IMR-90 (cell line): ENCODE measurements around the gene SNRNP35.

Experiments used
- BHLHE40 ChIP-seq: fragments of 150-350 bp; IDR thresholded peaks from 2 replicates; pipeline ENCODE4 v1.6.1; 2016; ENCODE audit warnings: mild to moderate bottlenecking, low read depth, low read length
- CEBPB ChIP-seq: IDR thresholded peaks from 2 replicates; pipeline ENCODE4 v1.6.1; 2012; ENCODE audit warnings: low read depth, low read length, improper control_type of control experiment
- CTCF ChIP-seq: conservative IDR thresholded peaks from 2 replicates; pipeline ENCODE4 v1.5.1; 2012; ENCODE audit warnings: mild to moderate bottlenecking, low read depth, low read length, improper control_type of control experiment
- ELK1 ChIP-seq: fragments of 150-350 bp; IDR thresholded peaks from 2 replicates; pipeline ENCODE4 v1.6.1; 2016; ENCODE audit warnings: low read depth, mild to moderate bottlenecking, low read length, moderate library complexity, borderline replicate concordance
- MAFK ChIP-seq: IDR thresholded peaks from 2 replicates; pipeline ENCODE4 v1.6.1; 2012; ENCODE audit warnings: low read depth, low read length, improper control_type of control experiment
- NFE2L2 ChIP-seq: fragments of 150-350 bp; IDR thresholded peaks from 2 replicates; pipeline ENCODE4 v1.6.1; 2016; ENCODE audit warnings: low read depth, mild to moderate bottlenecking, low read length
- POLR2A ChIP-seq: IDR thresholded peaks from 2 replicates; pipeline ENCODE4 v1.6.1; 2012; ENCODE audit warnings: mild to moderate bottlenecking, low read depth, low read length
- RAD21 ChIP-seq: IDR thresholded peaks from 2 replicates; pipeline ENCODE4 v1.6.1; 2012; ENCODE audit warnings: low read length, improper control_type of control experiment
- RCOR1 ChIP-seq: IDR thresholded peaks from 2 replicates; pipeline ENCODE4 v1.6.1; 2012; ENCODE audit warnings: mild to moderate bottlenecking, low read length, improper control_type of control experiment; ENCODE audit not compliant: insufficient replicate concordance
- RFX5 ChIP-seq: IDR thresholded peaks from 2 replicates; pipeline ENCODE4 v1.8.0; 2012; ENCODE audit warnings: low read depth, mild to moderate bottlenecking, low read length, moderate library complexity
- SMC3 ChIP-seq: fragments of 150-350 bp; IDR thresholded peaks from 2 replicates; pipeline ENCODE4 v1.6.1; 2016; ENCODE audit warnings: low read depth, mild to moderate bottlenecking, antibody characterized with exemption, low read length, moderate library complexity
- USF2 ChIP-seq: fragments of 150-350 bp; IDR thresholded peaks from 2 replicates; pipeline ENCODE4 v1.6.1; 2017; ENCODE audit warnings: mild to moderate bottlenecking, antibody characterized with exemption, low read length, low read depth

GRCh38 chr12:123457980-123458779 lies at the start of gene SNRNP35:
- TF ChIP-seq POLR2A (peak; percentile 29), CTCF (no peak), RAD21 (no peak), RCOR1 (no peak), CEBPB (no peak), MAFK (no peak), RFX5 (no peak), BHLHE40 (no peak), USF2 (no peak; the same call in 1 of the 2 replicates), ELK1 (no peak), NFE2L2 (no peak), SMC3 (no peak)
